Measurements from ENCODE around the gene MIP. TPM values are rescaled to one million over a fixed set of nuclear protein-coding genes. Genes with fewer than 3 reads are reported as not detected.

MIP gene
- total and polyA plus RNA-seq, 2 of the 13 experiments (the other 11 are each of a cell fraction or from before 2014, with no cell fraction given), result not detected

DNA sequence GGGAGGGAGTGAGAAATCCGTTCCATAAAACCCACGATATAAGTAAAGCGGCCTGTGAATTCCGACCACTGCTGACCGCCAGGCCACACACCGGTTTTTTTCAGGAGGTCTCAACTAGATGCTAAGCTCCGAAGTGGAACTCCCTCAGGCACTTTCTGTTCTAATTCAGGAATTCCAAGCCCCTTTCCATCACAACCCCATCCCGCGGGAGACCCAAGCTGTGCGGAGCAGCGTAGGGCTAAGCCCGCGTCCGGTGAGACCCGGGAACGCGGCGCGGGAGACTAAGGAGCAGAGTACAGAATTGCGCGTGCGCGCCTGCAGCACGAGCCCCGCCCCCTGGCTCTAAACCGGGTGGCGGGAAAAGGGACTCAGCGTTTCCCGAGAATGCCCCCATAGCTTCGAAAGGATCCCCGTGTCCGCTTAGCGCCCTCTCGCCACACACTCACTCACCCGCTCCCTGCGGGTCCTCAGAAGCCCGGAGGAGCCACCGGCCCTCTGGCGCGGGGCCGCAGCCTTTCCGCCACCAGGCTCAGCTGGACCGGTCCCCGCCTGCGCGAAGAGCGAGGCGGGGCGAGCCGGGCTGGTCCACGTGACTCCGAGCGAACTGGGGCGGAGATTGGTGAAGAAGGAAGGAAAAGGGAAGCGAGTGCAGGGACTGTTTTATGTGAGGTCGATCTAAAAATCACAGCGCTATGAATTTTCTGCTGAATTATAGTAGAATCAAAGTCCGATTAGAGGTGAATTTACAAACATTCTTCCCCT is 5.4 kb downstream of the MIP start, which contains the start of gene TIMELESS (continued):
- TF ChIP-seq, protein P1, sequence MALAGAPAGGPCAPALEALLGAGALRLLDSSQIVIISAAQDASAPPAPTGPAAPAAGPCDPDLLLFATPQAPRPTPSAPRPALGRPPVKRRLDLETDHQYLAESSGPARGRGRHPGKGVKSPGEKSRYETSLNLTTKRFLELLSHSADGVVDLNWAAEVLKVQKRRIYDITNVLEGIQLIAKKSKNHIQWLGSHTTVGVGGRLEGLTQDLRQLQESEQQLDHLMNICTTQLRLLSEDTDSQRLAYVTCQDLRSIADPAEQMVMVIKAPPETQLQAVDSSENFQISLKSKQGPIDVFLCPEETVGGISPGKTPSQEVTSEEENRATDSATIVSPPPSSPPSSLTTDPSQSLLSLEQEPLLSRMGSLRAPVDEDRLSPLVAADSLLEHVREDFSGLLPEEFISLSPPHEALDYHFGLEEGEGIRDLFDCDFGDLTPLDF (CRISPR knock-in tag; IDR thresholded peaks at IDR 0.05), result peak; percentile 97
- TF ChIP-seq, protein P2, sequence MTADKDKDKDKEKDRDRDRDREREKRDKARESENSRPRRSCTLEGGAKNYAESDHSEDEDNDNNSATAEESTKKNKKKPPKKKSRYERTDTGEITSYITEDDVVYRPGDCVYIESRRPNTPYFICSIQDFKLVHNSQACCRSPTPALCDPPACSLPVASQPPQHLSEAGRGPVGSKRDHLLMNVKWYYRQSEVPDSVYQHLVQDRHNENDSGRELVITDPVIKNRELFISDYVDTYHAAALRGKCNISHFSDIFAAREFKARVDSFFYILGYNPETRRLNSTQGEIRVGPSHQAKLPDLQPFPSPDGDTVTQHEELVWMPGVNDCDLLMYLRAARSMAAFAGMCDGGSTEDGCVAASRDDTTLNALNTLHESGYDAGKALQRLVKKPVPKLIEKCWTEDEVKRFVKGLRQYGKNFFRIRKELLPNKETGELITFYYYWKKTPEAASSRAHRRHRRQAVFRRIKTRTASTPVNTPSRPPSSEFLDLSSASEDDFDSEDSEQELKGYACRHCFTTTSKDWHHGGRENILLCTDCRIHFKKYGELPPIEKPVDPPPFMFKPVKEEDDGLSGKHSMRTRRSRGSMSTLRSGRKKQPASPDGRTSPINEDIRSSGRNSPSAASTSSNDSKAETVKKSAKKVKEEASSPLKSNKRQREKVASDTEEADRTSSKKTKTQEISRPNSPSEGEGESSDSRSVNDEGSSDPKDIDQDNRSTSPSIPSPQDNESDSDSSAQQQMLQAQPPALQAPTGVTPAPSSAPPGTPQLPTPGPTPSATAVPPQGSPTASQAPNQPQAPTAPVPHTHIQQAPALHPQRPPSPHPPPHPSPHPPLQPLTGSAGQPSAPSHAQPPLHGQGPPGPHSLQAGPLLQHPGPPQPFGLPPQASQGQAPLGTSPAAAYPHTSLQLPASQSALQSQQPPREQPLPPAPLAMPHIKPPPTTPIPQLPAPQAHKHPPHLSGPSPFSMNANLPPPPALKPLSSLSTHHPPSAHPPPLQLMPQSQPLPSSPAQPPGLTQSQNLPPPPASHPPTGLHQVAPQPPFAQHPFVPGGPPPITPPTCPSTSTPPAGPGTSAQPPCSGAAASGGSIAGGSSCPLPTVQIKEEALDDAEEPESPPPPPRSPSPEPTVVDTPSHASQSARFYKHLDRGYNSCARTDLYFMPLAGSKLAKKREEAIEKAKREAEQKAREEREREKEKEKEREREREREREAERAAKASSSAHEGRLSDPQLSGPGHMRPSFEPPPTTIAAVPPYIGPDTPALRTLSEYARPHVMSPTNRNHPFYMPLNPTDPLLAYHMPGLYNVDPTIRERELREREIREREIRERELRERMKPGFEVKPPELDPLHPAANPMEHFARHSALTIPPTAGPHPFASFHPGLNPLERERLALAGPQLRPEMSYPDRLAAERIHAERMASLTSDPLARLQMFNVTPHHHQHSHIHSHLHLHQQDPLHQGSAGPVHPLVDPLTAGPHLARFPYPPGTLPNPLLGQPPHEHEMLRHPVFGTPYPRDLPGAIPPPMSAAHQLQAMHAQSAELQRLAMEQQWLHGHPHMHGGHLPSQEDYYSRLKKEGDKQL (CRISPR knock-in tag; IDR thresholded peaks at IDR 0.05; ENCODE audit: low read depth), result peak; percentile 43; the same call in 1 of the 2 replicates
- TF ChIP-seq PAX8 (CRISPR knock-in tag; IDR thresholded peaks at IDR 0.05; ENCODE audit: borderline replicate concordance) (no peak), RAD21 (CRISPR knock-in tag; IDR thresholded peaks at IDR 0.05) (peak; percentile 47), ZGPAT (CRISPR knock-in tag; IDR thresholded peaks at IDR 0.05) (peak; percentile 94), ZNF484 (CRISPR knock-in tag; IDR thresholded peaks at IDR 0.05; ENCODE audit: borderline replicate concordance, low read depth) (0 out of 2 replicates have a peak, but pooled peaks have one; percentile 41), HINFP (CRISPR knock-in tag; IDR thresholded peaks at IDR 0.05; ENCODE audit: low read depth) (peak; percentile 50; the same call in 1 of the 2 replicates), ZNF570 (CRISPR knock-in tag; IDR thresholded peaks at IDR 0.05; ENCODE audit: borderline replicate concordance) (no peak), ZNF337 (CRISPR knock-in tag; IDR thresholded peaks at IDR 0.05; ENCODE audit: borderline replicate concordance, low read depth) (no peak; the same call in 1 of the 2 replicates), GTF3A (CRISPR knock-in tag; conservative IDR thresholded peaks at IDR 0.05) (no peak; the same call in 1 of the 2 replicates), FOXP1 (IDR thresholded peaks at IDR 0.05) (no peak), FOXP1 (CRISPR knock-in tag; IDR thresholded peaks at IDR 0.05) (no peak), PRMT3 (CRISPR knock-in tag; IDR thresholded peaks at IDR 0.05; ENCODE audit: borderline replicate concordance, low read depth) (no peak)
- TF ChIP-seq, protein P3, sequence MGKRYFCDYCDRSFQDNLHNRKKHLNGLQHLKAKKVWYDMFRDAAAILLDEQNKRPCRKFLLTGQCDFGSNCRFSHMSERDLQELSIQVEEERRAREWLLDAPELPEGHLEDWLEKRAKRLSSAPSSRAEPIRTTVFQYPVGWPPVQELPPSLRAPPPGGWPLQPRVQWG (CRISPR knock-in tag; IDR thresholded peaks at IDR 0.05; ENCODE audit: borderline replicate concordance, low read depth), result no peak
- TF ChIP-seq, protein P4, sequence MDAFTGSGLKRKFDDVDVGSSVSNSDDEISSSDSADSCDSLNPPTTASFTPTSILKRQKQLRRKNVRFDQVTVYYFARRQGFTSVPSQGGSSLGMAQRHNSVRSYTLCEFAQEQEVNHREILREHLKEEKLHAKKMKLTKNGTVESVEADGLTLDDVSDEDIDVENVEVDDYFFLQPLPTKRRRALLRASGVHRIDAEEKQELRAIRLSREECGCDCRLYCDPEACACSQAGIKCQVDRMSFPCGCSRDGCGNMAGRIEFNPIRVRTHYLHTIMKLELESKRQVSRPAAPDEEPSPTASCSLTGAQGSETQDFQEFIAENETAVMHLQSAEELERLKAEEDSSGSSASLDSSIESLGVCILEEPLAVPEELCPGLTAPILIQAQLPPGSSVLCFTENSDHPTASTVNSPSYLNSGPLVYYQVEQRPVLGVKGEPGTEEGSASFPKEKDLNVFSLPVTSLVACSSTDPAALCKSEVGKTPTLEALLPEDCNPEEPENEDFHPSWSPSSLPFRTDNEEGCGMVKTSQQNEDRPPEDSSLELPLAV (CRISPR knock-in tag; conservative IDR thresholded peaks at IDR 0.05; ENCODE audit: low read depth), result no peak

All from HepG2 (cell line).